ENCODE data around the gene PRKN.

Gene PRKN

DNA sequence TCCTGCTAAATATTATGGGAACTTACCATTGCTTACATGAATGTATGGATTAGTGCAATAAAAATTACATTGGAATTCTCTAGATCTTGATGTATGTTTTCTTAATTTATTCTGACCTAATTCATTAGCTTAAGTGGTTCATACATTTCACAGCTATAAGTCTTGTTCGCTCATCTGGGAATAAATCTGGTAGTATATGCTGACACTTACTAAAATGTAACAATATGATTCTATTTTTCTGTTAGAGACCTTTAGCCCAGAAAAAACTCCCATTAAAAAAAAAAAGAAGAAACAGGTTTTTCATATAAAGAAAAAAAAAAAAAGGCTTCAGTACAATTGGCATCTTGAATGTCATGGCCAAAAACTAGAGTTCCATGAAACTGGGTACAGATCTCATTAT, 1059.6 kb downstream of the PRKN start:
- DNase-seq (ENCODE audit: low read depth in 2 of 2), result no peak

DNA sequence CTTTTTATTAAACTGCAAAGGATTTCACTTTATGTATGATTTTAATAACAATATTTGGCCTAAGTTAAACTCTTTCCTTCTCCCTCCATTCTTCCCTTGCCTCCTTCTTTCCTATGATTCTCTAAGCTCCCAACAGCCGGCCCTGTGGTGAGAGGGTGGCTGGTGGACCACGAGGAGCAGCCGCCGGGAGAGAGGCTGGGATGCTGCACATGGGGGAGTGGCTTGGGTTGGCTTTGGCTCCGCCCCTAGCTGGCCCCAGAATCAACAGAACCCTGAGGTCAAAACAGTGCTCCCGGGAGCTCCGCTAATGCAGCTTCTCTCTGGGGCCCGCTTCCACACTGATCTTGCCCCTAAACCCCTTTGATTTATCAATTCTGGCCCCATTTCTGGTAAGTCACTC, 1063.9 kb downstream of the PRKN start:
- DNase-seq (ENCODE audit: low read depth in 2 of 2), result no peak

DNA sequence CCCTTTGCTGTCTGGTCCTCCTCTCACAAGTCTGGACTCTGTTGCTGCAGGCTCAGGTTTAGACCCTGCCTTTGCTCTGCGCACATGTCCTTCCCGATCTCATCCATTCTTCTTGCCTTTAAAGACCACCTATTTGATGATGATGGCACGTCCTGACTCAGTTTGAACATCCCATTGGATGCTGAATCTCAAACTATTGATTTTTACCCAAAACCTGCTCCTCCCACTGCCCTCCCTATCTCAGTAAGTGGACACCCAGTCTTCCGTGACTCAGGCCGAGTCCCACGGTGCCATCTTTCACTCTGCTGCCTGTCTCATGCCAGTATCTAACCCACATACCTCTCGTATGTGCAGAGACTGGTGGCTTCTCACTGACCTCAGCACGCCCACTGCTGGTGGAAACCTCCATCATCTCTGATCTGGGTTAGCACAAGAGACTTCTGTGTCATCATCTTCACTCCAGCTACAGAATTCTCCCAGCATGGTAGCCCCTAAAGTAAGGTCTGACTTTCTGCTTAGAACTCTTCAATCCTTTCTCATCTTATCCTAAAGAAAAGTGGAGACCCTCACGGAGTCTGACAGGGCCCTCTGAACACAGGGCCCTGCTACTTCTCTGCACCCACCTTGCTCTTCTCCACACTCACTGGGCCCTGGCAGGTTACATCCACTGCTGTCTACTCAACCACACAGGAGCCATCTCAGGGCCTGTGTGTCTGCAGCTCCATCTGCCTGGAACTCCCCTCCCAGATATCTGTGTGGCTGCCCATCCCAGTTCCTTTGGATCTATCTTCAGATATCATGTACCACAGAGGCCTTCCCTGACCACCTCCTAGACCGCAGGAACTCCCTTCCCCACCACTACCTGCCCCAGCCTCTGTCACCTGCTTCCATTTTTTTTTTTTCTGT, 1066.6 kb downstream of the PRKN start:
- DNase-seq (ENCODE audit: low read depth in 2 of 2), result no peak

DNA sequence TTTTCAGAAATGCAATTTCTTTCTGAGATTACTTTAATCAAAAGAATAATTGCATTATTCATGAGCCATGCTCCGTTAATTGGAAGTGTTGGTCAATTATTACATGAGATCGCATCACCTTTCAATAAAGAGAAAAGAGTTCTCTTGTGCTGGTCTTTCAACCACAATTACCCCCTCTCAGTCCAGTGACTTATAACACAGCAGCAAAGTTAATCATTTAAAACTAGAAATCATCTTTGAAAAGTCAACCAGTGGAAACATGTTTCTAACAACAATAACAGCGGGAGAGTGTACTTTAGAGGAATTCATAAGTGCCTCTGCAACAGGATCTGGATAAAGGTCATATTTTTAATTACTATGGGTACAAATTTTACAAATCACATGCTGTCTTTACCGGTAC, 1069.4 kb downstream of the PRKN start:
- DNase-seq (ENCODE audit: low read depth in 2 of 2), result no peak

DNA sequence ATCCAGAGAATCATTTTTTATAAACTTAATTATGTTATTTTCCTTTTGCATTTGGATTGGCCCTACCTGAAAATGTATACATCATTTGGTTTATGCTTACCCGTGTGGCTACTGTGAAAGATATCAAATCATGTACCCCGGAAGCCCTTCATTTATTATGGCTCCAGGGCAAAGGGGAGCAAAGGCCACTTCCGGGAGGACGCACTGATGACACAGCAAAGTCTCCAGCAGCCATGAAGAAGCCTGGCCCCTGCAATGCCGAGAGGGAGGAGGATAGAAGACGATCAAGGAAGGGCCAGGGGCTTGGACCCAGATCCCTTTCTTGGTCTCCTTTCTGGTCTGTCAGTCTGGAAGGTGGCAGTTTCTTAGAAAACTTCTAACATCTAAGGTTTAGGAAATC, 1073.4 kb downstream of the PRKN start:
- no peak for DNase-seq (ENCODE audit: low read depth in 2 of 2)

DNA sequence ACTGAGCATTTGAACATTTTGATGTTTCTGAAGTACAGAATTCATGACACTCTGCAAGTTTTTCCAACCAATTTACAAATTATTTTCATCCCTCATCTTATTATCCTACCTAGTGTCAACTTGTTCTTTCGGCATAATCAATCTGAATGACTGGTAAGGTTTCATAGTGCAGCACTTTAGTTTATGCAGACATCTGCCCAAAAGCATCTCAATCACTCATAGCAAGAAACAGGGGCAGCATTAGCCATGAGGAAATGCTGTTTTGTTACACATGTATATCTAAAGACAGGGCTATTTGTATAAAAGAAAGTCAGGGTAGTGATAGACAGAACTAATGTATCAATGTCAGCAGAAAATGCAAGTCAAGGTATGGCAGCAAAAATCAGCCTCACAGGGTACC, 1075.6 kb downstream of the PRKN start:
- DNase-seq (ENCODE audit: low read depth in 2 of 2), result no peak

DNA sequence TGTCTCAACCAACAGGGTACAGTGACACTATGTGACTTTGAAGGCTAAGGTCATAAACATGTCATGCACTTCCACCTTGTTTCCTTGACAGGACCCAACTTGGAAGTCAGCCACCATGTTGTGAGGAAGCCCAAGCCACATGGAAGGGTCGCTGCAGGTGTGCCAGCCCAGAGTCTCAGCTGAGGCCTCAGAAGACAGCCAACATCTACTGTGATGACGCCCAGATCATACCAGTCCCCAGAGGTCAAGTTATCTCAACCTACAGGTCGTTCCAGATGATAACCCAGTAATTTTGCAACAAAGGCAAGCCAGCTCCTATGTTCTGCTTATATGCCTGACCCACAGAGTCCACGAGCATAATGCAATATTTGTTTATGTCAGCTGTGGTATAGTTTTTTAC, 1077.7 kb downstream of the PRKN start:
- no peak for DNase-seq (ENCODE audit: low read depth in 2 of 2)

DNA sequence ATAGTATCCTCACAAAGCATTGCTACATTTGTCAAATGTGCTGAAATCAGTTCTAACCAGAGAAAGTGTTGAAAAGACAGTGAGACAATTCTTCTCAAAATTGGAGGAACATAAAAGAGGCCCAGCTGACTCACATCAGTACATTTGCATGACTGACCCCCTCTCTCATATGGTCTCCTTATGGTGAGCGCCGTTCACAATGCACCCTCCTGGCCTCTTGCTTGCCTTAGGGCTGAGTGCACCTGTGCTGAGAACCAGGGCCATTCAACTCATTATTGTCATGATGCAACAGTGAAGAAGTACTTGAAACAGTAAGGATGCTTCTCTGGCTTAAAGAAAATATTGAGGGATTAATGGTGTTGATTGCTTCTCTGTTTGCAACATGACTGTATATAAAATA, 1078.5 kb downstream of the PRKN start:
- no peak for DNase-seq (ENCODE audit: low read depth in 2 of 2)

DNA sequence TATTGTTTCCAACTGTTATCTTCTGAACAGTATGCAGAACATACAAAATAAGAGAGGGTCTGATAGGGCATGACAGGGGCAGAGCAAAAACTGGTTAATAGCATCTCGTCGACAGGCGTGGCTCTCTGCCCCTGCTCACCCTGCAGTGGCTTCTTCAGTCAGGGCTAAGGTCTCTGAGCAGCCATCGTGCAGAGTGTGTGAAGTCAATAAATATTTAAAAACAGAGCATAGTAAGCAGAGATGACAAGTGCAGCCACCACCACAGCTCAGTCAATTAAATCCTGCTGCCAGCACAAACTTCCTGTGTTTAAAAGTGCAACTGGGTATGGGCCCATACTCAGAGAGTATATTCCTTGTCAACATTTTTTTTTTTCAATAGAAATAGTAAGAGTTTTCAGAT, 1080.3 kb downstream of the PRKN start:
- no peak for DNase-seq (ENCODE audit: low read depth in 2 of 2)

DNA sequence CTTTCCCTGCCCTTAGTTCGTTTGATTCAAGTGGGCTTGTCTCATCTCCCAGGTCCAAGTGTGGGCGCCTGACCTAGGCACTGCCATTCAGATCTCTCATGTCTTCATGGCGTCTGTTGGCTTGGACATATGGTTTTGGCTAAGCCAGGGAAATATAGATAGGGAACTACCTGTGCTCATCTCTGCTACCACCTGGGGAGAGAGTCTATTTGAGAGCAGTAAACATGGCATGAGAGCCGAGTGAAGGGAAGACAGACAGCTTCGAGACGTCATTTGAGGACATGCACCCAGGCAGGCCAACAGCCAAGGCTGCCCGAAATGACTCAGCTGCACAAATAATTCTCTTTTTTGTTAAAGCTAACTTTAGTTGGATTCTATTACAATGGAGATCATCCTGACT, 1083.0 kb downstream of the PRKN start:
- DNase-seq (ENCODE audit: low read depth in 2 of 2), result no peak

DNA sequence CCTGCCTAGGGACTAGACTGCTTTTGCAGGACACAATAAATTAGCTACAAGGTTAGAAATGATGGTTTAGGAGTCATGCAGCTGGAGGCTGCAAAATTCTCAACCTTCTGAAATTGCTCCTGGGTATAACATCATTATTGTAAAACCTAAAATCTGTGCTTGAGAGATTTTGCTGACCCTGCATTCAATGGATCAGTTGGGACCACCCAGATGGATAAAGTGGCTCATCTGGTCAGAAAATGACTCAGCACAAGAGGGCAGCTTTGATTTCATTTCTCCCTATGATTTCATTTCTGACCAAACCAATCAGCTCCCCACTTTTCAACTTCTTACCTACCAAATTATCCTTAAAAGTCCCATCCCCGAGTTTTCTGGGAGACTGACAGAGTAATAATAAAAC, 1086.4 kb downstream of the PRKN start:
- no peak for DNase-seq (ENCODE audit: low read depth in 2 of 2)

DNA sequence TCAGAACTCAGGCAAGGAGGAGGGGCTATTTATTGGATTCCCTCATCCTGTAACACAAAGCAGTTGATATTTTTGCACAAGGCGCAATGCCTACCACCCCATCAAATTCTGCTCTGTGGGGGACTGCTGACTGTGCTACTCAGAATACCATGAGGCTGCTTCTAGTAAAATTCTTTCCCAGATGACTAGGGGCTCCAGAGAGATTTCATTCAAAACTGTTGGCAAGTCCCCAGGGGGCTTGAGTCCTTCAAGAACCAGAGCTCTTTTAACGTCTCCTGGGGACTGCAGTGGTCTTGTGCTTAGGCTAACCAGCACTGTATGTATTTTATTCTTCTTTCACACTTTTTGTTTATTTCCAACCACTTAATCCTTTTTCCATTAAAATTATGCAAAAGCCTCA, 1087.8 kb downstream of the PRKN start:
- DNase-seq (ENCODE audit: low read depth in 2 of 2), result no peak

DNA sequence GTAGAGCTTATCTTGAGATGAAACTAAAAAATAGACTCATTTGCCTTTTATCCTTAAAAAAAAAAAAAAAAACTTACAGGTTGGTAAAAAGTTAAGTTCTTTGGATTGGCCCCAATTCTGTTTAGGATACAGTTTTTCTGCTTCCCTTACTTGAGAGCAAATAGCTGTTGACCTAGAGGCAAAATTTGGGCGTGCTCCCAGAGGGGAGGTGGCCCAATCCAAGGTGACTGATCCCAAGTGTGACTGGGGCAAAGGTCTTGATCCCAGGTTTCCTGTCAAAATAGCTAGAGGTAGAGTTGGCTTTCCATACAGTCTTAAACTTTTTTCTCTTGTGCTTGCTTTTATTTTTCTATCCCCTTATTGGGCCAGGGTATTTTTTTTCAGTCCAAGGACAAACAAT, 1089.9 kb downstream of the PRKN start:
- DNase-seq (ENCODE audit: low read depth in 2 of 2), result no peak

DNA sequence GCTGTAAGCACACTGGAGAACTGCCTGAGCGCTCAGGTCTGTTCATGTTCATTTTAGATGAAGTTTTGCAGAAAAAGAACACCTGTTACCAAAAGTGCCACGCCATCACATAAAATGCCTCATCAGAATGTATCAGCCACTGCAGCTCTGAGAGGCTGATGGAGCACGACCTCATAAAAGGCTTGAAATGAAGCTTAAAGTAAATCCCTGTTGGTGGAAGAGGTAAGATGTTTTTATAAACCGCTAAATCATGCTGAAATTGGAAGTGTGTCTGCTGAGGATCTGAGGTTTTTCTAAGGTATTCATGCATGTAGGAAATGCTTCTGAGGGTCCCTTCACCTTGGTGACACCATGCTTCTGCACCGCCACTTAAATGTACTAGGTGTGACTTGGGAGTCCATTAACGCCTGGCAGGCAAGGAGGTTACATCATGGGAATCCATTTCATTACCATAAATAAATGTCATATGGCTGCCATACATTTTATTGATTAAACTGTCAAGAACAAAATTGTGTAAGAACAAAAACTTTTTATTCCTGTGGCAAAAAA, 1090.6 kb downstream of the PRKN start:
- DNase-seq (ENCODE audit: low read depth in 2 of 2), result no peak

DNA sequence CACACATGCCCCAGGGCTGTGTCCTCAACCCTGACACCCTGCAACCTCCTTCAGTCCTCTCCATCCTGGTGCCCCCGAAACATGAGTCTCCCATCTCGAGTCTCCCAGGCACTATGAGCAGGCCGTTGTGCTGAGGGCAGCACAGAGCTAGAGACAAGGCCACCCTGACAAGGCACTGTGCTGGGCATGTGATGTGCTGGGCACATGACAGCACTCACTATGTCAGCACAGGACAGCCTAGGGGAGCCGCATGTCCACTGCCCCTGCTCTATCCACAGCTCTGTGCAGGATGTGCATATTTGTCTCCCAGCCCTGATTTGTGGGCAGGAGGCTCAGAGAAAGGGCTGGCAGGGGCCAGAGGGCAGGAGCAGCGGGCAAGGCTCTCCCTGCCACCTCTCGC, 1091.6 kb downstream of the PRKN start:
- no peak for DNase-seq (ENCODE audit: low read depth in 2 of 2)

DNA sequence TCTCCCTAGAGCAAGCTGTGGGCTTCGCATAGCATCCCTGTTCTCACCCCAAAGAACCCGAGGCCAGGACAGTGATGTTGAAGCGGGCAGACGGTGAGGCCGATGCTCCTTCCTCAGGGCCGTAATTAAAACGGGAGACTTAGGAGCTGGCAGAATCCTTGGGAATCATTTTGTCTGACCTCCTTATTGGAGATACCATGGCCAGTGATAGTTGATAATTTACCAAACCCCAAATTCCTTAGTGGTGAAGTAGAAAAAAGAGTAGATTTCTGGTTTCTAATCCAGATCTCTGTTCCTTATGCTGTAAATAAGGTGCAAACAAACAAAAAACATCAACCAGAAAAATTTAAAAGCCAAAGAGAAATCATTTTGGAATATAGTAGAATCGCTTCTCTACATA, 1092.7 kb downstream of the PRKN start:
- no peak for DNase-seq (ENCODE audit: low read depth in 2 of 2)

DNA sequence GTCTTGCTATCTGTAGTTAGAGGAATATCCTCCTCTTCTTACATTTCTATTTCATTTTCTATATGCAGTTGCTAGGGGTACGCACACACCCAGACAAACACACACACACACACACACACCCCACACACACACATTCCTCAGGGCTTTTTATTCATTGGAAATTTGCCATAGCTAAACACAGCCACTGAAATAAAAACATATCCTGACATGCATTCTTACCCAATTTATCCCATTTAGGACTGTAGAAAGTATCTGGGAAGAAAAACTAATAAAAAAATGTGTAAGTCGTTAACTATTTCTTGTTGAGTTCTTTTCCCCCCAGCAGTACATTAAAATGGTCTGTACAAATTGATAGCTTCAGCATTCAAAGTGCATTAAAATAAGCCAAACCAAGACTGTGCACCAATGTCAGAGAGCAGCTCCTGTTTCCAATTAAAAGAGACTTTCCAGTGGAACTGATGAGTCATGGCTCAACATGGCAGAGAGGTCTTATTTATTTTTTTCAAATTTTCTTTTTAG, 1095.8 kb downstream of the PRKN start:
- no peak for DNase-seq (ENCODE audit: low read depth in 2 of 2)

DNA sequence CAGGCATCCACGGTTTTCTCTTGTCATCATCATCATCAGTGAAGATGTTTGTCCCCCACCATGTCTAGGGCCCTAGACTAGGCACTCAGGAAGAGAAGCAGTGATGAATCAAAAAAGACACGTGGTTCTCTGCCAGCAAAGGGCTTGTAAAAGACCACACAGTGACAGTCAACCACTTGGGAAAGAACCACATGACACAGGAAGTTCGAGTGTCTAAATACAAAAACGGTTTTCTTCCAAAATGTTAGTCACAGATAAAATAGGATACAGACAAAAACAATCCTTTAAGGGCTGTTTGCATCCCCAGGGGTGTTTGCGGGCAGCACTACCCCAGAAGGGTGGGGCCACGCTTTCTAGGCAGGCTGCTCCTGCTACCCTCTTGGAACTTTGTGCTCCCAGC, 1096.9 kb downstream of the PRKN start:
- DNase-seq (ENCODE audit: low read depth in 2 of 2), result no peak

DNA sequence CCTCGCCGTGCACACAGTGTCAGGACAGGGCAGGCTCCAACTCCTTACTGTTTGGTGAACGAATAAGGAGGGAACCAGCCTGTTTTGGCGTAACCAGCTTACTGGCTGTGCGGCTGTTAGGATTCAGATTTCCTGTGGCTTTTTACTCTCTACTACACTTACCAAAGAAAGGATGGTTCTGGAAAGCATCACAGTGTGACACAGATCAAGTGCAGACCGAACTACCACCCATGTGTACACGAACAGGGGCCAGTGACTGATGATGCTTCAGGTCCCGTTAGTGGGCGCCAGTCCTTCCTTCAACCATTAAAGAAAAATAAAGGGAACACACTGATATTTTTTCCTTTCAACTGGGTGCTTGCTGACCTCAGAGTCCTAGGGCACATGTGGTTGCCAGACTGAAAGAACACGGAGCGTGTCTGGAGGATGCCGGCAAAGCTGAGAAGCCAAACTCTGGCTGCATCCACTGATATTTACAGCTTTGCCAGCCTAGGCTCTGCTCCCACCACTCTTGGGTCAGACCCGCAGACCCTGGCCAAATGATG, 1101.4 kb downstream of the PRKN start:
- DNase-seq (ENCODE audit: low read depth in 2 of 2), result no peak

DNA sequence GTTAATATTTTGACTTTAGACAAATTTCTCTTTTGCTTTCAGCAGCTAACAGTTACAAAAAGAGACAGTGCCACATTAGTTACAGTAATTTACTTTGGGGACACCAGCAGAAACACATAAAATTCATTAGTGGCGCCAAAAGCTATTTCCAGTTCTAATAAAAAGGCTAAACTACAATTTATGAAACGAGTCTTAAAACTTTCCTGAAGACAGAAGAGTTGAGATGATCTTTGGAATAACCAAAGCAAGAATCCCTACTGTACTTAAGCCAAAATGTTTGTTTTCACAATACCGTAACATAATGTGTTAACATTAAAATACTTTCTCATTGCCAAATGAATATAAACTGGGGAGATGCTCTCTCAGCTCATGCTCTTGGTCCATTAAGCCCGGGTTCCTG, 1103.5 kb downstream of the PRKN start:
- no peak for DNase-seq (ENCODE audit: low read depth in 2 of 2)

DNA sequence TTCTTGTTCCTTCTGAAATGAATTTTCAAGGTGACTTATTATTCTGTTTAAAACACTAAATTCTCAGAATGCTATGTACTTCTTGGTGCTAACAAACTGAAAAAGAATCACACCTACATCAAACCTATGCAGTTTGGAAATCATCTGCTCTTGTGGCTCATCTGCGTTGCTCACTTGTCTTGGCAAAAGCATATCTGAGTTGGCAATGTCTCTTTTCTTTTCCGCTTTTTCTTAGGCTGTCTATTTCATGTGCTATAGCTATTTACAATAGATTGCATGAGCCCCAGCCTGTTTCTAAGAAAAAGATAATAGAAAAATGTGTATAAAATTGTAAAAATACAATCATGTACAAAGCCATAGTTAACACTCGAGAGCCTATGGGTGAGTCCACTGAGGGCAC, 1104.8 kb downstream of the PRKN start:
- no peak for DNase-seq (ENCODE audit: low read depth in 2 of 2)

DNA sequence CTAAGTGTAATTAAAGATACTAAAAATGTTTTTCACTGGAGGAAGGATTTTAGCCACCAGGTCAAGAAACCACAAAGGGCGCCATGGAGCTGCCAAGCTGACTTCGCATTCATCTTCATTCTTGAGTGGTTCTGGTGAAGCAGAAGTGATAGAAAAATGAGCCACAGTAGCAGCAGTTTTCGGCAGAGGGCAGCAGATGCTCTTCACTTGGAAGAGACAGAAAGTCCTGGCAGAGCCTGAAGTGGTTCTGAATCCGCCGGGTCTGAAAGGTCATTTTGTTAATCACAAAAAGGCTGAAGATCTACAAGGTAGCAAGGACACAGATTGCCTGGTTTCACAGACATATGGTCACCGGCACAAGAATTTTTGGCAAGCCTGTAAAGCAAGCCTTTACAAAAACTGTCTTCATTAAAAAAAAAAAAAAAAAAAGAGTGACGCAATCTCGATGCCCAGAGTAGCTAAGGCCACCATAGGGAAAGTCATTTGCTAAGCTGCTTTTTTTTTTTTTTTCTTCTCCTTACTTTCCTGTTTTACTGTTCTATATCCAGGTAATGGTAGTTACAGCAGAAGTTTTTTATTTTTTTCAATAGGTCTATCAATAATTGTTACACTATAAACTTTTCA, 1108.6 kb downstream of the PRKN start:
- DNase-seq (ENCODE audit: low read depth in 2 of 2), result no peak

DNA sequence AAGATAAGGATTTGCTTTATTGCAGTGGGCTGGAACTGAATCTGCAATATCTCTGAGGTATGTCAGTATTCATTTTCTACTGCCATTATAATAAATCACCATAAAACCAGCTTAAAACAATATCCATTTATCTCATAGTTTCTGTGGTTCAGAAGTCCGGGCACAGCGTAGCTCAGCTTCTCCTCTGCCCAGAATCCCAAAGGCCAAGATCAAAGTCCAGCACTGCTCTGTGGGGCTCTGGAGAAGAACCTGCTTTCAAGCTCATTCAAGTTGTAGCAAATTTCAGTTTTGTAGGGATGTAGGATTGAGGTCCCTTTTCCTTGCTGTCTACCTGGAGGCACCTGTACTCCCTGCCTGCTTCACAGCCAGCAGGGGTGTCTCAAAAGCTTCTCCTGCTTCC, 1113.9 kb downstream of the PRKN start:
- DNase-seq (ENCODE audit: low read depth in 2 of 2), result no peak

Data from stimulated activated CD4-positive, alpha-beta T cell treated with anti-CD3 and anti-CD28 coated beads, Interleukin-15, amount 100 ng/mL, for 48 hours (primary cell).